Measurements from ENCODE around the gene BRWD1.

BRWD1 gene

DNA sequence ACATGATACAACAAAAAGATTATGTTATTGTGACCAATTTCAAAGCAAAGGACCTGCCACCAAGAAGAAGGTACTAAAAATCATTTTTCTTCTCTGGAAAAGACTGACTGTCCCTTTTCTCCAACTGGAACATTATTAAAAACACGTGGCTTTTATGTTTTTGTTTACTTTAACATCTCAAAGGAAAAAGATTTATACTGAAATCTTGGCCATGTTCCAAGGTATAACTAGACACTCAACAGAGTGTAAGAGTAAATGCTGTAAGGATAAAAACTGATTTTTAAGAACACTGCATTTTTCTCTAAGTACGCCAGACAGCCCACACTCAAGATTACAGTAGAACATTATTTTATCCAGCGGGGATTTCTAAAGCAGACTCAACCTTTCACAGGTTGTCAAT, 62.1 kb downstream of the BRWD1 start:
- Histone ChIP-seq H2BK5ac (ENCODE audit: low read length) (no peak overlapping the region), H3K4me3 (ENCODE audit: low read length in 2 of 2) (no peak overlapping the region), H3K4me1 (ENCODE audit: control insufficient read depth in 2 of 2, insufficient read depth in 1 of 2, low read depth in 1 of 2, low read length in 2 of 2) (no peaks in the 10 kb centered on the region), H3K79me1 (ENCODE audit: low read depth, low read length) (no peaks in the 10 kb centered on the region), H3K9me3 (replicated peaks in 1 of 2; ENCODE audit: control insufficient read depth in 2 of 2, insufficient read depth in 1 of 2, low read depth in 1 of 2, low read length in 2 of 2) (no peaks in the 10 kb centered on the region), H3K4ac (ENCODE audit: low read length) (no peak overlapping the region), H4K8ac (ENCODE audit: low read depth, low read length) (no peak overlapping the region), H2AFZ (ENCODE audit: low read length) (no peak overlapping the region), H4K91ac (ENCODE audit: low read depth, low read length, poor library complexity) (no peak overlapping the region), H2BK12ac (ENCODE audit: low read length) (no peak overlapping the region), H3K14ac (ENCODE audit: low read length) (no peak overlapping the region), H3K4me2 (ENCODE audit: insufficient read depth, low read length, poor library complexity, severe bottlenecking) (no peak overlapping the region), H3K27me3 (ENCODE audit: control insufficient read depth in 3 of 3, insufficient read depth in 3 of 3, low read depth in 1 of 3, low read length in 3 of 3) (no peaks in the 10 kb centered on the region), H2BK15ac (ENCODE audit: low read length) (no peak overlapping the region), H3K36me3 (replicated peaks in 1 of 2; ENCODE audit: control insufficient read depth in 2 of 2, insufficient read depth in 2 of 2, low read length in 2 of 2) (peaks cover 10 to 93% of the 10 kb centered on the region in 2 donors), H3K18ac (ENCODE audit: low read length) (no peak overlapping the region), H3K27ac (replicated peaks; ENCODE audit: low read length) (no peak overlapping the region), H2AK5ac (ENCODE audit: low read depth, low read length) (no peak overlapping the region), H3K9ac (ENCODE audit: low read depth, low read length, poor library complexity) (no peak overlapping the region), H3K23ac (ENCODE audit: low read depth, low read length, poor library complexity) (no peak overlapping the region), H2BK120ac (ENCODE audit: low read depth, low read length) (no peak overlapping the region)
- WGBS, 2 donors (ENCODE audit: extremely low coverage in 2 of 2, insufficient read length in 2 of 2, insufficient replicate concordance in 1 of 2) = no CpG with 5 or more reads among the region's 3 CpGs
- no peak for DNase-seq (ENCODE audit: low spot score)

DNA sequence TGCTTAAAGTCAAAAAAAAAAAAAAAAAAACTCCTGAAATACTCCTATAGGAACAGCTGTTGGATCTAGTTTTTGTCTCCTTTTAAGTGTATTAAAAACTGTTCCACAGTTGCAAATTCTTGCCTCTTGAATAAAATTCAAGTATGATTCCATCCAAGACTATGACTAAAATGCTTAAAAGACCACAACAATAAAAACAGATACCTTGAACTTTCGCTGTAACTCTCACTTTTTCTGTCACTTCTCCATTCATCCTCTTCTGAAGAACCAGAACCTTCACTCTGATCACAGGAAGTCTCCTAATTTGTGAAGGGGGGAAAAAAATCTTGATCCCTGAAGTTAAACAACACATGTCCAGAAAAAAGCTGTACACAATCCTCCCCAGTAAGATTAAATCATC, 75.2 kb downstream of the BRWD1 start:
- H3K9ac ChIP-seq (ENCODE audit: low read depth, low read length, poor library complexity) = no peak overlapping the region
- WGBS, 2 donors (ENCODE audit: extremely low coverage in 2 of 2, insufficient read length in 2 of 2, insufficient replicate concordance in 1 of 2) = no CpG with 5 or more reads among the region's 1 CpG
- H3K9me3 ChIP-seq (replicated peaks in 1 of 2; ENCODE audit: control insufficient read depth in 2 of 2, insufficient read depth in 1 of 2, low read depth in 1 of 2, low read length in 2 of 2) = no peaks in the 10 kb centered on the region
- no peak overlapping the region for H3K18ac ChIP-seq (ENCODE audit: low read length)
- no peak overlapping the region for H3K4me3 ChIP-seq (ENCODE audit: low read length in 2 of 2)
- H2AFZ ChIP-seq (ENCODE audit: low read length) = no peak overlapping the region
- H4K91ac ChIP-seq (ENCODE audit: low read depth, low read length, poor library complexity) = no peak overlapping the region
- H2BK15ac ChIP-seq (ENCODE audit: low read length) = no peak overlapping the region
- H3K23ac ChIP-seq (ENCODE audit: low read depth, low read length, poor library complexity) = no peak overlapping the region
- no peak overlapping the region for H3K4me2 ChIP-seq (ENCODE audit: insufficient read depth, low read length, poor library complexity, severe bottlenecking)
- no peak overlapping the region for H2BK120ac ChIP-seq (ENCODE audit: low read depth, low read length)
- no peaks in the 10 kb centered on the region for H3K4me1 ChIP-seq (ENCODE audit: control insufficient read depth in 2 of 2, insufficient read depth in 1 of 2, low read depth in 1 of 2, low read length in 2 of 2)
- peaks cover 11 to 97% of the 10 kb centered on the region in 2 donors for H3K36me3 ChIP-seq (replicated peaks in 1 of 2; ENCODE audit: control insufficient read depth in 2 of 2, insufficient read depth in 2 of 2, low read length in 2 of 2)
- no peak overlapping the region for H2BK12ac ChIP-seq (ENCODE audit: low read length)
- no peak overlapping the region for H3K4ac ChIP-seq (ENCODE audit: low read length)
- H2BK5ac ChIP-seq (ENCODE audit: low read length) = no peak overlapping the region
- DNase-seq (ENCODE audit: low spot score) = no peak
- no peak overlapping the region for H3K27ac ChIP-seq (replicated peaks; ENCODE audit: low read length)
- no peaks in the 10 kb centered on the region for H3K79me1 ChIP-seq (ENCODE audit: low read depth, low read length)
- no peaks in the 10 kb centered on the region for H3K27me3 ChIP-seq (ENCODE audit: control insufficient read depth in 3 of 3, insufficient read depth in 3 of 3, low read depth in 1 of 3, low read length in 3 of 3)
- H3K14ac ChIP-seq (ENCODE audit: low read length) = no peak overlapping the region
- H4K8ac ChIP-seq (ENCODE audit: low read depth, low read length) = no peak overlapping the region
- no peak overlapping the region for H2AK5ac ChIP-seq (ENCODE audit: low read depth, low read length)

DNA sequence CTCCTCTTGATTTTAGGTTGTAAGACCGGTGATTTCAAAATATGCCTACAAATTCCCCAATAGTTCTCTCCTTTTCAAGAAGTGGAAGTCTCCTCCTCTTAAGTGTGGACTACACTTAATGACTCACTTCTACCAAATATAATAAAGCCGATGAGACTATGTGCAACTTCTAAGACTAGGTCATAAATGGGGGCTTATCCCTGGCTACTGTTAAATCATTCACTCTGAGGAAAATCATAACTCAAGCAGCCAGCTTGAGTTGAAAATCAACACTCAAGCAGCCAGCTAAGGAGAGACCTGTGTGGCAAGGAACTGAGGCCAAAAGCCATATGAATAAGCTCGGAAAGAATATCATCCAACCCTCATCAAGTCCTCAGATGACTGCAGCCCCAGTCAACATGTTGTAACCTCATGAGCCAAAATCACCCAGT, 80.6 kb downstream of the BRWD1 start:
- H3K36me3 ChIP-seq (replicated peaks in 1 of 2; ENCODE audit: control insufficient read depth in 2 of 2, insufficient read depth in 2 of 2, low read length in 2 of 2) = peaks cover 14 to 99% of the 10 kb centered on the region in 2 donors
- no peak overlapping the region for H3K18ac ChIP-seq (ENCODE audit: low read length)
- no peak overlapping the region for H3K9ac ChIP-seq (ENCODE audit: low read depth, low read length, poor library complexity)
- no peak overlapping the region for H2BK15ac ChIP-seq (ENCODE audit: low read length)
- no peak overlapping the region for H2BK5ac ChIP-seq (ENCODE audit: low read length)
- no peak overlapping the region for H3K14ac ChIP-seq (ENCODE audit: low read length)
- H3K27me3 ChIP-seq (ENCODE audit: control insufficient read depth in 3 of 3, insufficient read depth in 3 of 3, low read depth in 1 of 3, low read length in 3 of 3) = no peaks in the 10 kb centered on the region
- H3K27ac ChIP-seq (replicated peaks; ENCODE audit: low read length) = no peak overlapping the region
- no peak overlapping the region for H2AFZ ChIP-seq (ENCODE audit: low read length)
- H3K23ac ChIP-seq (ENCODE audit: low read depth, low read length, poor library complexity) = no peak overlapping the region
- H4K91ac ChIP-seq (ENCODE audit: low read depth, low read length, poor library complexity) = no peak overlapping the region
- WGBS, 2 donors (ENCODE audit: extremely low coverage in 2 of 2, insufficient read length in 2 of 2, insufficient replicate concordance in 1 of 2) = no CpG with 5 or more reads among the region's 3 CpGs
- no peak overlapping the region for H4K8ac ChIP-seq (ENCODE audit: low read depth, low read length)
- no peak overlapping the region for H2BK12ac ChIP-seq (ENCODE audit: low read length)
- no peak overlapping the region for H3K4me3 ChIP-seq (ENCODE audit: low read length in 2 of 2)
- H3K4me1 ChIP-seq (ENCODE audit: control insufficient read depth in 2 of 2, insufficient read depth in 1 of 2, low read depth in 1 of 2, low read length in 2 of 2) = no peaks in the 10 kb centered on the region
- H3K79me1 ChIP-seq (ENCODE audit: low read depth, low read length) = no peaks in the 10 kb centered on the region
- H3K4me2 ChIP-seq (ENCODE audit: insufficient read depth, low read length, poor library complexity, severe bottlenecking) = no peak overlapping the region
- H2AK5ac ChIP-seq (ENCODE audit: low read depth, low read length) = no peak overlapping the region
- no peaks in the 10 kb centered on the region for H3K9me3 ChIP-seq (replicated peaks in 1 of 2; ENCODE audit: control insufficient read depth in 2 of 2, insufficient read depth in 1 of 2, low read depth in 1 of 2, low read length in 2 of 2)
- H2BK120ac ChIP-seq (ENCODE audit: low read depth, low read length) = no peak overlapping the region
- no peak for DNase-seq (ENCODE audit: low spot score)
- no peak overlapping the region for H3K4ac ChIP-seq (ENCODE audit: low read length)

DNA sequence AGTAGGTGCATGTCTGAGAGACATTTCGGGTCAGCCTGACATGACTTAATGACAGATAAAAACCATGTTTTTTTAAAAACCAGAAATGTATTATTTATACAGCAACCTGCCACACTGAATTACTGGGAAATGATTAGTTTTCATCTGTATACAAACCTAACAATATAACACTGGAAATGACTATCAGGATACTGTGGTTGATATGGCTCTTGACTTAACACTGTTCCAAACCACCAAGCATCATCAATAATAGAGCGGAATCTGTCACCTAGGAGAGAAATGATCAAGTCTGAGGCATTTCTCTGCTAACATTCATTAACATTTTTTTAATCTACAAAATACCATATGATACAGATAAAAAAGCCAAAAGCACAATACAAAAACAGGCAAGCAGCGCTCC, 88.5 kb downstream of the BRWD1 start:
- H3K4ac ChIP-seq (ENCODE audit: low read length) = no peak overlapping the region
- H2BK12ac ChIP-seq (ENCODE audit: low read length) = no peak overlapping the region
- no peaks in the 10 kb centered on the region for H3K79me1 ChIP-seq (ENCODE audit: low read depth, low read length)
- H3K4me3 ChIP-seq (ENCODE audit: low read length in 2 of 2) = no peak overlapping the region
- no peak overlapping the region for H3K27ac ChIP-seq (replicated peaks; ENCODE audit: low read length)
- no peak overlapping the region for H2BK120ac ChIP-seq (ENCODE audit: low read depth, low read length)
- no peak overlapping the region for H4K8ac ChIP-seq (ENCODE audit: low read depth, low read length)
- H4K91ac ChIP-seq (ENCODE audit: low read depth, low read length, poor library complexity) = no peak overlapping the region
- H2BK15ac ChIP-seq (ENCODE audit: low read length) = no peak overlapping the region
- H3K36me3 ChIP-seq (replicated peaks in 1 of 2; ENCODE audit: control insufficient read depth in 2 of 2, insufficient read depth in 2 of 2, low read length in 2 of 2) = peaks cover 11 to 99% of the 10 kb centered on the region in 2 donors
- H3K23ac ChIP-seq (ENCODE audit: low read depth, low read length, poor library complexity) = no peak overlapping the region
- H3K14ac ChIP-seq (ENCODE audit: low read length) = no peak overlapping the region
- no CpG with 5 or more reads among the region's 3 CpGs for WGBS, 2 donors (ENCODE audit: extremely low coverage in 2 of 2, insufficient read length in 2 of 2, insufficient replicate concordance in 1 of 2)
- no peak overlapping the region for H3K9ac ChIP-seq (ENCODE audit: low read depth, low read length, poor library complexity)
- no peak overlapping the region for H2BK5ac ChIP-seq (ENCODE audit: low read length)
- no peak overlapping the region for H2AK5ac ChIP-seq (ENCODE audit: low read depth, low read length)
- no peak overlapping the region for H3K18ac ChIP-seq (ENCODE audit: low read length)
- H3K4me1 ChIP-seq (ENCODE audit: control insufficient read depth in 2 of 2, insufficient read depth in 1 of 2, low read depth in 1 of 2, low read length in 2 of 2) = no peaks in the 10 kb centered on the region
- no peak overlapping the region for H2AFZ ChIP-seq (ENCODE audit: low read length)
- H3K4me2 ChIP-seq (ENCODE audit: insufficient read depth, low read length, poor library complexity, severe bottlenecking) = no peak overlapping the region
- H3K27me3 ChIP-seq (ENCODE audit: control insufficient read depth in 3 of 3, insufficient read depth in 3 of 3, low read depth in 1 of 3, low read length in 3 of 3) = no peaks in the 10 kb centered on the region
- H3K9me3 ChIP-seq (replicated peaks in 1 of 2; ENCODE audit: control insufficient read depth in 2 of 2, insufficient read depth in 1 of 2, low read depth in 1 of 2, low read length in 2 of 2) = no peaks in the 10 kb centered on the region
- DNase-seq (ENCODE audit: low spot score) = no peak
